Common myeloid progenitor, CD34-positive (primary cell): Measurements from ENCODE around the gene CDIP1.

Source experiments
- CTCF ChIA-PET: fragments of 350-600 bp; sonication (Branson Sonifier 250); formaldehyde crosslinking; loops from one replicate; lab custom pipeline; 2021; ENCODE audit warnings: antibody characterized with exemption; lab: Charles Lee
- POLR2A ChIA-PET: fragments of 350-600 bp; sonication (Branson Sonifier 250); formaldehyde crosslinking; loops from one replicate; lab custom pipeline; 2021; ENCODE audit warnings: antibody characterized with exemption; lab: Charles Lee
- DNase-seq, 3 donors: peaks; one replicate each; pipeline versions ENCODE4 v3.0.0 to v3.0.0-alpha.2; 2013
- H3K27ac ChIP-seq, 2 experiments: 1 replicate in 1 of 2; 2 replicates in 1 of 2; pipeline ENCODE4 v1.7.0; 2013; ENCODE audit warnings: inconsistent platforms in 2 of 2, low read length in 2 of 2, mild to moderate bottlenecking in 2 of 2, low read depth in 1 of 2, moderate library complexity in 1 of 2; ENCODE audit not compliant: severe bottlenecking in 2 of 2, insufficient read depth in 1 of 2, poor library complexity in 1 of 2
- H3K27me3 ChIP-seq, 5 experiments: replicated peaks in 2 of 5; 1 replicate in 3 of 5; 2 replicates in 2 of 5; pipeline versions ENCODE4 v1.6.1 to v1.7.0; 2013; ENCODE audit warnings: low read length in 4 of 5, mild to moderate bottlenecking in 2 of 5, moderate library complexity in 2 of 5, inconsistent platforms in 1 of 5; ENCODE audit not compliant: insufficient read depth in 5 of 5, control insufficient read depth in 4 of 5
- H3K36me3 ChIP-seq, 4 experiments: 1 replicate in 2 of 4; 2 replicates in 2 of 4; pipeline versions ENCODE4 v1.6.1 to v1.7.0; 2013; ENCODE audit warnings: low read length in 3 of 4, control low read depth in 1 of 4, mild to moderate bottlenecking in 1 of 4; ENCODE audit not compliant: control insufficient read depth in 4 of 4, insufficient read depth in 4 of 4
- H3K4me1 ChIP-seq, 4 experiments: 1 replicate in 3 of 4; 2 replicates in 1 of 4; pipeline versions ENCODE4 v1.6.1 to v1.7.1; 2013; ENCODE audit warnings: low read length in 3 of 4, mild to moderate bottlenecking in 3 of 4, control low read depth in 1 of 4, inconsistent platforms in 1 of 4, moderate library complexity in 1 of 4; ENCODE audit not compliant: control insufficient read depth in 4 of 4, insufficient read depth in 4 of 4; ENCODE audit errors: control extremely low read depth in 1 of 4
- H3K4me3 ChIP-seq, 7 experiments: 1 replicate in 4 of 7; 2 replicates in 3 of 7; pipeline versions ENCODE4 v1.5.1 to v1.7.0; 2013; ENCODE audit warnings: mild to moderate bottlenecking in 7 of 7, low read length in 6 of 7, moderate library complexity in 6 of 7, inconsistent platforms in 2 of 7, low read depth in 2 of 7, control low read depth in 1 of 7; ENCODE audit not compliant: insufficient read depth in 4 of 7, control insufficient read depth in 1 of 7; ENCODE audit errors: extremely low read depth in 1 of 7
- H3K9me3 ChIP-seq, 5 experiments: 1 replicate in 4 of 5; 2 replicates in 1 of 5; pipeline versions ENCODE4 v1.6.1 to v1.7.1; 2013; ENCODE audit warnings: low read length in 4 of 5, mild to moderate bottlenecking in 2 of 5, inconsistent platforms in 1 of 5, low read depth in 1 of 5, moderate library complexity in 1 of 5; ENCODE audit not compliant: control insufficient read depth in 4 of 5, insufficient read depth in 2 of 5; ENCODE audit errors: control extremely low read depth in 1 of 5
- WGBS: methylation state at CpG from one replicate; pipeline ENCODE4 v1.1.5; 2013; ENCODE audit not compliant: insufficient coverage; 5-methylcytosine and 5-hydroxymethylcytosine counted together

The CDIP1 gene

GRCh38 chr16:4474192-4474961 is 64.2 kb downstream of the CDIP1 start, which contains the start of gene NMRAL1:
NMRAL1 (minus strand) TSS chr16:4474625; CDS start chr16:4474132, 493 bp downstream.
- ChIA-PET POLR2A (no interaction called here), CTCF (interaction anchor here (2.1 kb wide), 1 partner anchor 33 kb away, joined by 5 read pairs; no protein-coding TSS in a partner anchor)
- Histone ChIP-seq H3K9me3 (no peaks in the 10 kb centered on the region), H3K27ac (peak within 1 kb of the TSS; percentile 54 to 76), H3K4me3 (peak within 1 kb of the TSS; percentile 56 to 84 (median 74)), H3K27me3 (no peaks in the 10 kb centered on the region), H3K4me1 (peaks cover 2 to 44% (median 35%) of the 10 kb centered on the region in 4 experiments), H3K36me3 (peaks cover 0 to 5% (median 3%) of the 10 kb centered on the region in 4 experiments)
- 0% methylated on average over 46 of the region's 60 CpGs for WGBS
- peak; percentile 94 to 97 (median 97) for DNase-seq

- Histone ChIP-seq H3K27ac (no peak overlapping the region), H3K36me3 (peaks cover 3 to 15% (median 8%) of the 10 kb centered on the region in 4 experiments), H3K4me1 (peaks cover 2 to 40% (median 35%) of the 10 kb centered on the region in 4 experiments), H3K9me3 (no peaks in the 10 kb centered on the region), H3K4me3 (no peak overlapping the region), H3K27me3 (no peaks in the 10 kb centered on the region)
- DNase-seq = no peak
- WGBS = 81% methylated on average over 3 of the region's 4 CpGs
- ChIA-PET CTCF (interaction anchor here (1.4 to 1.7 kb wide), 2 partner anchors 9 to 14 kb away, joined by 3 to 4 read pairs; no protein-coding TSS in a partner anchor), POLR2A (no interaction called here)
Observed at GRCh38 chr16:4472880-4473279, 65.7 kb downstream of the CDIP1 start.

GRCh38 chr16:4471869-4472268 is 66.7 kb downstream of the CDIP1 start:
- Histone ChIP-seq H3K4me3 (no peak overlapping the region), H3K9me3 (no peaks in the 10 kb centered on the region), H3K27me3 (no peaks in the 10 kb centered on the region), H3K4me1 (peaks cover 2 to 30% (median 28%) of the 10 kb centered on the region in 4 experiments), H3K27ac (no peak overlapping the region), H3K36me3 (peaks cover 5 to 17% (median 12%) of the 10 kb centered on the region in 4 experiments)
- DNase-seq = no peak
- CTCF ChIA-PET = interaction anchor here (0.6 to 1.7 kb wide), 4 partner anchors 8 to 959 kb away, joined by 3 to 4 read pairs (median 4); no protein-coding TSS in a partner anchor
- 100% methylated on average over 2 of the region's 5 CpGs for WGBS
- POLR2A ChIA-PET = no interaction called here

GRCh38 chr16:4468972-4469371 is 69.6 kb downstream of the CDIP1 start:
- peaks cover 0 to 8% (median 7%) of the 10 kb centered on the region in 4 experiments for H3K4me1 ChIP-seq
- H3K4me3 ChIP-seq = no peak overlapping the region
- POLR2A ChIA-PET = no interaction called here
- H3K9me3 ChIP-seq = no peaks in the 10 kb centered on the region
- 100% methylated on average over 5 of the region's 10 CpGs for WGBS
- H3K27me3 ChIP-seq = no peaks in the 10 kb centered on the region
- H3K36me3 ChIP-seq = peaks cover 13 to 42% (median 33%) of the 10 kb centered on the region in 4 experiments
- CTCF ChIA-PET = interaction anchor here (1.0 to 1.1 kb wide), 2 partner anchors 9 to 36 kb away, joined by 3 read pairs; no protein-coding TSS in a partner anchor
- DNase-seq = no peak
- no peak overlapping the region for H3K27ac ChIP-seq

- POLR2A ChIA-PET = no interaction called here
- Histone ChIP-seq H3K27ac (no peak overlapping the region), H3K4me1 (peaks cover 0 to under 1% (median 0%) of the 10 kb centered on the region in 4 experiments), H3K36me3 (peaks cover 13 to 52% (median 43%) of the 10 kb centered on the region in 4 experiments), H3K9me3 (no peaks in the 10 kb centered on the region), H3K4me3 (no peak overlapping the region), H3K27me3 (no peaks in the 10 kb centered on the region)
- WGBS = 97% methylated on average over 16 of the region's 16 CpGs
- DNase-seq = no peak
- CTCF ChIA-PET = interaction anchor here (1.0 kb wide), 1 partner anchor 9 kb away, joined by 3 read pairs; no protein-coding TSS in a partner anchor
Observed at GRCh38 chr16:4467916-4468315, 70.7 kb downstream of the CDIP1 start.

GRCh38 chr16:4465977-4466779 is 72.4 kb downstream of the CDIP1 start:
- ChIA-PET CTCF (interaction anchor here (1.2 to 2.1 kb wide), 2 partner anchors 10 to 14 kb away, joined by 3 to 4 read pairs; partner anchors contain the start of gene HMOX2), POLR2A (no interaction called here)
- WGBS = 96% methylated on average over 28 of the region's 32 CpGs
- Histone ChIP-seq H3K9me3 (no peaks in the 10 kb centered on the region), H3K27me3 (no peaks in the 10 kb centered on the region), H3K4me3 (no peak overlapping the region), H3K27ac (no peak overlapping the region), H3K4me1 (no peaks in the 10 kb centered on the region), H3K36me3 (peaks cover 13 to 61% (median 52%) of the 10 kb centered on the region in 4 experiments)
- DNase-seq = no peak
